GM21717 (cell line): ENCODE data around the gene STARD13.

Experiments used
- ATAC-seq: cut with Tn5 transposase; IDR thresholded peaks from one replicate; pipeline ENCODE4 v1.9.1; 2021; ENCODE audit warnings: mild to moderate bottlenecking, moderate library complexity; ENCODE audit not compliant: unreplicated experiment

The STARD13 gene

DNA sequence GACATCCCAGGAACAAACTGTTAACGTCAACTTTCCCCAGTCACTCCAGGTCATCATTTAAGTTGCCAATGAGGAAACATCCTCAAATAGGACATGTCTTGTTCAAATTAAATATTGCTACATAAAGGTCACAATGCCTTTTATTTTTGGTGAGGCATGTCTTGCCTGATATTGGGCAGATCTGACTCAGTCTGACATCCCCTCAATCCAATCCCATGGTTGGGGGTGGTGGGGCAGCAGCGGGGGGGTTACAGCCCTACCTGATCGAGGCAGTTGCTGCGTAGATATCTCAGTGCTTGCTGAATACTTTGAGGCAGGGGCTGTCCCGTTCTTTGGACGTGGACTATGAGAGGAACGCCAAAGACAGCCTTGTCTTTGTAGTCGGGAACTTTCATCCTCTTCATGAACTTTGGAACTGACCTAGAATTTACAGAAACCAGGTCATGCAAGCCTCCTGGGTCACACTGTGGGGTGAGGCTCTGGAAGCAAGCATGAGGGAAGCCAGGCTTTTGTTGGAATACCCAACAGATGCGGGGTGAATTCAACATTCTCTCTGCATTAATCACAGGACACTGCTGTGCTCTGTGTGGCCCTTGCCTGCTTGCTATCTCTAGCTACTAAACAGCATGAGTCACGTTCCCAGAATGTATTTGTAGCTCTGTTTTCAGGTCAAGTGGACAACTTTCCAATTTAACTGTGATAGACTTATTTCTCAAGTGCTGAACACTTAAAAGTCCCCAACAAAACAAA, 159.6 kb downstream of the STARD13 start:
- no peak for ATAC-seq

DNA sequence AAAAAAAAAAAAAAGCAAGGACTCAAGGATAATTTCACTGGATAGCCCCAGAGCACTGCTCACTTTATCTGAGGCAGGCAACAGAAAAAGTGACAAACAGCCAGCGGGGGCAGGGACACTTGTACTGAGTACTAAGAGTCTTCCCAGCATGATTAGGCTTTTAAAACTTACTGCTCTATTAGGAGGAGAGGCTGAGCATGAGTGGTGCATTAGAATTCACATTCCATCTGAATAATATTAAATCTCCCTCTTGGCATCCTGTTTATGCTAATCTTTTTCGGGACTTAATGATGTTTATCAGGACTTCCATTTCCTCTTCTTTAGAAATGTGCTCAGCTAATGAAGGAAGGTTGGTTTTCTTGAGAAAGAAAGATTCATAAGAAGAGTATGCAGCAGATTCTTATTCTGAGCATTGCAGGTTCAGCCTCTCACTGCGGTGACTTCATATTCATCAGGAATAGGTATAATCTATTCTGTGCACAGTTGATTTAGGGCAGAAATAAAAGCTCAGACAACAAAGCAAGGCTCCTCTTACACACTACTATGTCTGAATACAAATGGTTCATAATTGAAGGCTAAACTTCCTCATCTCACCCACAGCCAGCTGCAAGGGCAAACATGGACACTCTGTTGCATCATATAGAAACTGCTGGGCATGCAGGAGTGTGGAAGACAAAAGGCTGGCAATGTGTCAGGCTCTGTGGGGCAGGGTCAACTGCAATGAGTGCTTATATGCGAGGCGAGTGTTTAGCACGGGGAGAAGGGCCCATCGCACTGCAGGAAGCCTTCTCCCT, 162.3 kb downstream of the STARD13 start:
- ATAC-seq = no peak

DNA sequence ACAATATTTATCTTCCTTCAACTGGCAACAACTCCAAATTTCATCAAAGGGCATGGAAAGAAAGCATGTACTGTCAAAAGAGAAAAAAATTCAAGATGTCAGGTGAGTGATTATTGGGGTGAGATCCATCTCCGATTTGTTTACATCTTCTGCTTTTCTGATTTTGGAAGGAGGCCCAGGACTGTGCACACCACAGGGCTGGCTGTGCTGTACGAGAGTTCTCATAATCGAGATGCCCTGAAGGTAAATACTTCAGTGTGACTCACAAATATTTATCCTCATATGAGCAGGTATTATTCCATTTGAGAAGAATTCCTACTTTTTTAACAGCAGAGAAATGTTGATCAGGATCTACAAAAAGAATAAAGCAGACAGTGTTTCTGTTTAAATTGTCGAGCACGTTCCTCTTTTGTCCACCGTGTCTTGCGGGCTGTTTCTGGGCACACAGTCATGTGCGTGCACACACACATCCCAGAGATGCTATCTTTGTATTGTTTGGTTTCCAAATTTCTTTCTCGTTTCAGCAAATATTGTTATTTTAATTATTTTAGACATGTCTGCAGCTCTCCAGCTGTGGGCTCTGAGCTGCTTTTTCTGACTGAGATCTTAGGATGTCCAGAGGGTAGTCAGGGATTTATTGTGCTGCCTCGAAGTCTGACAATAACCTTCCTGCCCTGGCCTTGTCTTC, 165.6 kb downstream of the STARD13 start:
- no peak for ATAC-seq

DNA sequence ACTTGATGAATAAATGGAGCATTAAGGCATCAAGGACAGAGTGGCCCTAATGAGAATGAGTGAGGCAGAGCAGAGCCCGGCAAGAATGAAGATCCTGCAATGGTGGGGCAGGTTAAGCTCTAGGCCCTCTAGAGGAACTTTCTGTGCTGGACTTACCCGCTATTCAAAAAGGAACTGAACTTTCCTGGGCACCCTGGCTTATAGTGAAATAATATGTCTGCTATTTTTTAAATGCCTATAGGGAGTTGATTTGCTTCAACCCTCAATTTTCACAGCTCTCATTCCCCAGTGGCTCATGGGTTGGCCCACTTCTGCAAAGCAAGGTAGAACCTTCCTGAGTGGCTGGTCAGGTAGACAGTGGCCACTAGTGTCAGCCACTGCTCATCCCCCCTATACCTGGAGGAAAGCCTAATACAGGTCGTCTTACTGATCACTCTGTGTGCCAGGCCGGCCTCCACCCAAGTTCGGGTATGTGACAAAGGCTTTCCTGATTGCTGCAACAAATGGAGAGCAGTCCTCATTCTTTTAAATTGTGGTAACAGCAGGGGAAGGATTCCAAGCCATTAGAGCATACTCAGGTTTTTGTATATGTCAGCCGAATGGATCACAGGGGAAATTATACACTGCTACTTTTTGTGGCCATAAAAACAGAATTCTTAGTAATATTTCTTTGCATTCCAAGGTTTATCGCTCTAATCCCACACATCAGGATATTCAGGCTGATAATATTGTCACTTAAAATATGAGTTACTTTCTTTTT, 166.4 kb downstream of the STARD13 start:
- no peak for ATAC-seq

DNA sequence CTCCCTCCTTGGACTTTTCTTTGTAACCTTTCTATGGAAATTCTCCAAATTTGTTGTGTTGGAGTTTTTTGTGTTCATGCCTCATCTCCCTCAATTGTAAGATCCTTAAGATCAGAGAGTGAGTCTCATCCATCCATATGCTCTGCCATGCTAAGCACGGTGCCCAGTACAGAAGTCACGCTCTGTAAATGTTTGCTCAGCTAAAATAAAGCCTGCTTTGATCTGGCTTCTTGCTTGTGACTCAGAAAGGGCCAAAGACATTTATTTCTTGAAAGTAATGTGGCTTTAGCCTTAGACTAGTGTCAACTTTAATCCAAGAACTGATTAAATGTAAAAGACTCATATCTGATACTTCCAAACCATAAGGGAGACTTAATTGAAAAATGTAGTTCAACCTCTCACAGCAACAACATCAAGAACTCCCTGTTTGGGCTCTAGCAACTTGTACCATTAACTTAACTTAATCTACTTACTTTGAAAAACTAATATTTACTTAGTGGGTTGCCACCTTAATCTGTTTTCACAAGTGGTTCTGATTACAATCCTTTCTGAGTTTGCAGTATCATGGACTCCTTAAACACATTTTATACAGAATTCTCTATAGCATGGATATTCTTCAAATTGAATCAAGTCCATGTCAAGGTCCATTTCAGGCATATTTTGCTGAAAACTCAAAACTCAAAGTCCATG, 169.1 kb downstream of the STARD13 start:
- no peak for ATAC-seq

DNA sequence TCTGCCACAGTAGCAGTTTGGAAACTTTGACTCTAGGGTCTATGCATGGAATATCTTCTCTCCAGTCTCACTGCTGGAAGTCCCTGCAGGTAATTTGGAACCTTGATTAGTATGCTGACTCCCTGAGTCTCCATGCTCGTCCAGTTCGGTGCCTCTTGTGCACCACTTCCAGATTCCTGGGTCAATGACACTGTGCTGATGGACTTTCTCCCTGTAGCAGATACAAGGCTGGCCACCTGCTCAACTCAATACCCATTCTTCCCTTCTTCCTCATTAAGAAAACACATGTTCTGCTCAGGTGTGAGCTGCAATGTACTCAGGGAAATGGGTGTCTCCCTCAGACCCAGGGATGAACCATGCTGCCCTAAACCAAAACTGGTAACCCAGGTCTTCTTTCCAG, 170.3 kb downstream of the STARD13 start:
- no peak for ATAC-seq

DNA sequence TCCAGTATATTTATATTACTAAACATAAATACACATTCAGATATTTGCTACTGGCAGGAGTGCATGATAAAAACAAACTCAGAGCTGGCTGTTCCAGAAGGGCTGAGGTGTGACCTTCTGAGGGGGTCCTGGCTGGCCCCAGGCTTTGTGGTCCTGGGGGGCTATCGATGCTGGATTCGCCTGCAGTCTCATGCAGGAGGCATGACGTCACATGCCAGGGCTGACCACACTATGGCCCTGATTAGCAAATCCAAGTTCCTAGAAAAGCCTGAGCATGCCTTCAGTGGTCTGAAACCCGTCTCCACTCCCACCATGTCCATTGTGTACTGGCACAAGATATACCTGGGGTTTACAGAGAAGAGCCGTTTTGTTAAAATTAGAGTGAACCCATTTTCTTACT, 171.4 kb downstream of the STARD13 start:
- ATAC-seq = no peak

DNA sequence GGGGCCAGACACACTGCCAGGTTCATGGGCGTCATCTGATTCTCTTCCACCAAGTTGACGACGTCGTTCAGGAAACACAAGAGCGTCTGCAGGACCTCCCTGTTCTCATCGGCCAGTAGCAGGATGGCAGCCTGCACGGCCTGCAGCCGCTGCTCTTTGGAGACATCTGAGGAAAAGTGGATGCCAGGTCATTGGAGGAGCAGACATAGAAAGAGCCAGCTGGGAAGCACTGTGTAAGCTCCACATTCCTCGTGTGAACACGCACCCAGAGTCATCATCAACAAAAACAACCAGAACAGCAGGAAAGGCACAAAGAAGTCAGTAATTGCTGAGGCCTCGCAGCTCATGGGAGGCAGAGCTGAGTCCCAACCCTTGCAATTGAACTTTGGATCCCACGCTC, 172.8 kb downstream of the STARD13 start:
- no peak for ATAC-seq

DNA sequence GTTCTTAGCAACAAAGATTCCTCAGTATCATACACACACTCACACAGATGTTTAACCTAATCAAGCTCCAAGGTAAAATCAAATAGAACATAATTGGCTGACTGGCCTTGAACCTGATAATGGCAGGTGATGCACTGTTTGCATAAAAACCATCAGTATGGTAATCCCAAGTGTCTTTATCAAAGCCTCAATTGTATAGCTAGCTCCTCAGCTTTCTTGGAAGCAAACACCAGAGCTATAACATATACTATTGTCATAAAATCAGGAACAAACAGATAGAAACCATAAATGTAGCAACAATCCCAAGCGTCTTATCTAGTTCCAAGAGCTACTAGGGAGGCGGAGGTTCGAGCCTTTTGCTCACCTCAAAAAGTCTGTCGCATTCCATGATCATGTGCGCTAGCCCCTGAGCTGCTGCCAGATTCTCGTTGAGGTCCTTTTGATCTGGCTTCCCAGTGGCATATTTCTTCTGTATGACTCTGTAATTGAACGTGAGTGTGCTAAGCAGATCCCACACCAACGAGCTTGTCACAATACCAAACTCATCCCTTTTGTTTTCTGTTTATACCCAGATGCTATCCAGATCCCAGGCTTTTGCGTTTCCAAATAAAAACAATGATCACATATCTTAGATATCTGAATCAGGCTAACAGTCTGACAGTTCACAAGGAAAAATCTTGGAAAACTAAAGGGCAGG, 174.0 kb downstream of the STARD13 start:
- ATAC-seq = no peak

DNA sequence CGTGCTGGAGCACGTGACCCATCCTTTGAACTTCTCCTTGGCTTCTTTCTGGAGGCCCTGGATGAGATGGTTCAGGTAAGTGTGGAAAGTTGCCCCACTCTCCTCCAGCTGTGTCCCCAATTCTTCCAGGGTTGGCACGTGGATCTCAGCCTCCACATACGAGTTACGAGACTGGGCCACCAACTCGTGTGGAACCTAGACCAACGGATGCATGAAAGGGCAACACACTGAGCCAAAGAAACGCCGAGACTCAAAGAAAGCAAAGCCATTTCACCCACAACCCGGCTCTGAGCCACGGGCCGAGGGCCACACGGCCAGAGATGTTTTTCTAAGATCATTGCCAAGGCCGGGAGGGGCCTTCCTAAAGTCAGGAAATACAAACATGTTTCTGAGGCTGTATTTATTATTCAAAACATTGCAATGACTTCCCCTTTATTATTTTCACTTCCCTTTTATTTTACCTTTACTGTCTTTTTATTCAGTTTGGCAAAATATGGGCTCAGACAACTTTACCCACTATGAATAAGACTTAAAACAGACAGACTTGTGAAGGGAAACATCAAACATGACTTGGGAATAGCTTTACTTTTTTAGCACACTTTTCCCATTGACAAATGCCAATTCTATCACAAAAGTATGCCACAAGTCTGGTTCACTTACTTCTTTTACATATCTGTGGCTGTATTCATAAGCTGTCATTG, 174.7 kb downstream of the STARD13 start:
- peak; percentile 44 for ATAC-seq

DNA sequence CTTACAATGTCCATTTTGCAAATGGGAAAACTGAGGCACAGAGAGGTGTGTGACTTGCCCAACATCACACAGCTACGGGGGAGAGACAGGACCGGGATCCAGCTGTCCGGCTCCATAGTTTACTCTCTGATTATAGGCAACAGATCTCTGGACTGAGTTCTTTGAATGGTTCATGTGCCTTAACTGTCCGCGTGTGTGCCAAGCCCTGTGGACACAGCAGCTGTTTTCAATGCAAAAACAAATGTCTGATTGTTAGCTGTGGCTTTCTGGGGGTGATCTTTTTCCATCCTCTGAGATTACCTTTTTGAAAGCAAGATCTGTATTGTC, 175.2 kb downstream of the STARD13 start:
- no peak for ATAC-seq

DNA sequence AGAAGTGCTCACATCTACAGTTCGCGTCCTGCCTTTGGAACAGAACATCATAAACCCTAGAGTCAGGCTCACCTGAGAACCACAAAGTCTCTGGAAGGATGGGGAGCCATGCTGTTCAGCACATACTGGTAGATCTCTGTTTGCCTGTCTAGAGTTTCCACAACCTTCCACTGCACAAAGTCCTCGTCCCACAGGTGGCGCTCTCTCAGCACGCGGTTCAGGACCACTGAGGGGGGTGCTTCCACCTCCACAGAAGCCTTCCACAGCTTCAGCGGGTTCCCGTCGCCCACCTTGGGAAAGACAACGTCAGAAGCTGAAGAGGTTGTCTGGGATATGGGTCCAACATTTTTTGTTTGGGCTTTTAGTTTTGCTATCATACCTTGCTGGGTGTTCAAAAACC, 175.8 kb downstream of the STARD13 start:
- peak; percentile 39 for ATAC-seq

DNA sequence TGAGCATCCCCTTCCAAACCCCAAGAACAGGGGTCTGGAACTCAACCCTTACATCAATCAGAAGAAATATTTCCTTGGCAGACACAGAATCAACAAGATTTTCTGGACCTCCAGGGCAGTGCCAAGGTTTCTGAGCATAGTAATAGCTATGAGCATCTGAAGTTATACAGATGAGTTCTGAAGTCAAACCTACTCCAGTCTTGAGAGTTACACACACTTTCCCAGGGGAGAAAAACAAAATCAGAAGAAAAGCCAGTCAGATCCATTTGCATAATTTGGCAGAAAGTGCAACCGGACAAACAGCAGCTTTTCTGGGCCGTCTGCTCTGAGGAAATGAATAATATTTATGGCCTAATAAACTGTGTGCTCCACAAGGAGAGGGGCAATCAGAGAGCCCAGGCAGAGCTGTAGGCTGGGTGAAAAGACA, 176.3 kb downstream of the STARD13 start:
- ATAC-seq = no peak

DNA sequence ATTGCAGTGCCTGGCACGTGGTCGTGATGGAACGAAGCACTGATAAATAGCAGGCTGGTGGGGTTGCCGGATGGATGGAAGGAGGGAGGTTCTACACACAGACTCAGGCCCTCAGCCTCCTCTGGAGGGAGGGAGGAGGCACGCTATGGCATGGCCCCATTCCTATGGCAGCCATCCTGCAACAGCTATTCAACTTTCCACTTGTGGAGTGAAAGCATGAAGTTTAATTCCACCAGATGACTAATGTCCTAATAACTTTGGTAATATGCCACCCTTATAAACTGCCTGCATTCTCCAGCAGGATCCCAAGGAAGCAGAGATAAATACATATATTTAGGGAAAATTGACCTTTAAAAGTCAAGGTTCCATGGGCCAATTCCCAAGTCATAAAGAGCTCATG, 176.9 kb downstream of the STARD13 start:
- no peak for ATAC-seq

DNA sequence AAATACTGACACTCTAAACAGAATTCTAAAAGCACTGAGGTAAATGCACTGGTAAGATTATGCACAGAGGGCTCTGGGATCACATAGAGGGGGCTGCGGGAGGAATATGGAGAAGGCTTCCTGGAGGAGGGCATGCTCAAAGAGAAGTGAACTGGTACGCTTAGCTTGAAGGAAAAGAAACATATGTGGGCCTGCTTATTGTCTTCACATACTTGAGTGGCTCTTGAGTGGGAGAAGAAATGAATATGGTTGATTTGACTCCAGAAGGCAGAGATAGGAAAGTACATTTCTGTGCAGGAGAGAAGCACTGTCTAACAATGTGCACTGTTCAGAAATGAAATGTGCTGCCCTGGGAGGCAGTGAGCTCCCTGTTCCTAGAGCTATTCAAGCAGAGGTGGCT, 178.2 kb downstream of the STARD13 start:
- no peak for ATAC-seq

DNA sequence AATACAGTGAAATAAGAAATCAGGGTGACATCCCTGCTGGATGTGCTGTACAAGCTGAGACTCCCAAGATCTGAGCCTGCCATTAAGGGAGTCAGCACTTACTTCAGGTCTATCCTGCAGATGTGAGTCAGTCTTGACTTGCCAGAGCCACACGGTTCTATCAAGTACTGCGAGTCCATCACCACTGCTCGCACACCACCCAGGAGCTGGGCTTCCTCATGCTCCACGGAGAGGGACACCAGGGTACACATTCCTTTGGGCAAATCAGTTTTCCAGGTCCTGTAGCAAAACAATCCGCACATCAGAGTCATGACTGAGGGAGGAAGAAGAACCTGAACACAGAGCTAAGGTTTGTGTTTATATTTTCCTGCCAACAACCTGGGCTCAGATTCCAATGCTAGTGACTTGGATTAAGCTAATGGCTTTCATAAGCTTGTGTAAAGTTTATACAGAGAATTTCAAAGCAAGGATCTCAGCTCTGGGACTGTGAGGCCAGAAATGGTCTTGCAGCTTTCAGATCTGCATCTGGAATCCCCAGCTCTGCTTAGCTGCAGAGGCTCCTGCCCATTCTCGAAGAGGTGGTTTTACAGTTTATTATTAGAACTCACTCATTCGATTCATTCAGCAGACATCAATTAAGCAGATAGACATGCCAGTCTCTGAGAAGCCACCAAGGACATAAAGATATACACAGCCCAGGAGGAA, 178.7 kb downstream of the STARD13 start:
- ATAC-seq = no peak

DNA sequence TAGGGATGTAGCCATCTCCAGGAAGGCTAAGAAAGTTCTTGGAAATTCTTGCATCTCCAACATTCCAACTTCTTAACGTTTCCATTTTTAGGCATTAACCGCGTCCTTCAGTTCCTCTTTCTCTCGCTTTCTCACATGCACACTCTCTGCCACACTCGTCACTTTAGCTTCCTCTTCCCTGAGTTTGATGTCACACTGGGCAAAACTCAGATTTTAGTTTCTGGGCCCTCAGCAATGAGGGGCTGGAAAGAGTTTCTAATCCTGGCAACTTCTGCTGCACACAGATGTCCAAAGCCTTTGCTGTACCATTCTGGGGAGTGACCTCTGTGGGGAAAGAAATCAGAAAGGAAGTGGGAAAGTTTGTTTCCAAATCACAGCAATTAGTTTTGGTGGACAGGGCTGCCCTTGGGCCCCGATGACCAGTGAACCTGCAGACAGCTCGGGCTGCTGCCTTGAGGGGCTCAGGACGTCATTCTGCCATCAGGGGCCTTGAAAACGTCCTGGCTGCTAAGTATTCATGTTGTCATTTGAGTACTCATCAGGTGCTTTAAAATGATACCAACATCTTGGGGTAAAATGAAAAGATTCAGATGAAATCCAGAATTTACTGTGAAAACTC, 180.1 kb downstream of the STARD13 start:
- no peak for ATAC-seq

DNA sequence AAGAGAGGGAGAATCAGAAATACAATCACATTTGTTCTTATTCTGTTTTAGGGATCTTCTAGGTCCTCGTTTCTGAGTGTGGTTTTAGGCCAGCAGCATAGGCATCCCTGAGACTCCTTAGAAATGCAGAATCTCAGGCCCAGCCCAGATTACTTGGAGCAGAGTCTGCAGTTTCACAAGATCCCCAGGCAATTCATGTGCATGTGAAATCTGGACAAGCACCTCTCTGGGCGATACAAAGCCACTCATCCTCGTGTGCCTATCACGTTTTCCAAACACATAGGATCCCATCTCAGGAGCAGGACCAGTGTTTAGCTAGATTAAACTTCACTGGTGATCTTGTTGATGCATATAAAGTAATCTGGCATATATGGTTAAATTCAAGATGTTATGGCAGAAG, 182.1 kb downstream of the STARD13 start:
- ATAC-seq = no peak
